GM12874 (cell line): ENCODE data around the gene FZD4.

ENCODE experiments used
- TF ChIP-seq, protein P1 (sequence below): IDR thresholded peaks from 2 replicates; pipeline ENCODE4 v1.5.1; 2011; ENCODE audit warnings: low read depth, mild to moderate bottlenecking, control low read depth, low read length, moderate library complexity; ENCODE audit not compliant: insufficient read depth

The FZD4 gene

DNA sequence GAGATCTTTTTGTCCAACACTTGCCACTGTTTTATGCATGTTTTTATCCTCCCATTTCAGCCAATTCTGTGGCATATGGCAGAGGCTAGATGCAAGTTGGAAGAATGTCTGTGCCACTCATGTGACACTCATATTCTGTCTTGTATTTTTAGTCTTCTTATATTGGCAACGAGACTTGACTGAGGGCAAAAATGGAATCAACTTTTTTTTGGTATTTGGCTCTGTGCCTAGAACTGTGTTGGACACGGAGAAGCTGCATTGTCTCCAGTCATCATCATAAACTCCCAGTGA, 1.7 kb upstream of the FZD4 start:
- TF ChIP-seq, protein P1, sequence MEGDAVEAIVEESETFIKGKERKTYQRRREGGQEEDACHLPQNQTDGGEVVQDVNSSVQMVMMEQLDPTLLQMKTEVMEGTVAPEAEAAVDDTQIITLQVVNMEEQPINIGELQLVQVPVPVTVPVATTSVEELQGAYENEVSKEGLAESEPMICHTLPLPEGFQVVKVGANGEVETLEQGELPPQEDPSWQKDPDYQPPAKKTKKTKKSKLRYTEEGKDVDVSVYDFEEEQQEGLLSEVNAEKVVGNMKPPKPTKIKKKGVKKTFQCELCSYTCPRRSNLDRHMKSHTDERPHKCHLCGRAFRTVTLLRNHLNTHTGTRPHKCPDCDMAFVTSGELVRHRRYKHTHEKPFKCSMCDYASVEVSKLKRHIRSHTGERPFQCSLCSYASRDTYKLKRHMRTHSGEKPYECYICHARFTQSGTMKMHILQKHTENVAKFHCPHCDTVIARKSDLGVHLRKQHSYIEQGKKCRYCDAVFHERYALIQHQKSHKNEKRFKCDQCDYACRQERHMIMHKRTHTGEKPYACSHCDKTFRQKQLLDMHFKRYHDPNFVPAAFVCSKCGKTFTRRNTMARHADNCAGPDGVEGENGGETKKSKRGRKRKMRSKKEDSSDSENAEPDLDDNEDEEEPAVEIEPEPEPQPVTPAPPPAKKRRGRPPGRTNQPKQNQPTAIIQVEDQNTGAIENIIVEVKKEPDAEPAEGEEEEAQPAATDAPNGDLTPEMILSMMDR = no peak

DNA sequence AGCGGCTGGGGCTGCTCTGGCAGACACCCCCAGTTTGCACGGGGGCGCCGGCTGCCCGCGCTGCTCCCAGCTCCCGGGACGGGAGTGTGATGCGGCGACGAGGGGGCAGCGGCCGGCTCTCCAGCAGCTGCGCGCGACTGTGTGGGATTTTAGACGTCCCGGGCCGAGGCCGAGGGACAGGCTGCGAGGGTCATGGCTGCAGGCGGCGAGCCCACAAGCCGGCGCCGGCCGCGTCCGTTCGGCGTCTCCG, 159 bp downstream of the FZD4 start:
- TF ChIP-seq, protein P1 = no peak

DNA sequence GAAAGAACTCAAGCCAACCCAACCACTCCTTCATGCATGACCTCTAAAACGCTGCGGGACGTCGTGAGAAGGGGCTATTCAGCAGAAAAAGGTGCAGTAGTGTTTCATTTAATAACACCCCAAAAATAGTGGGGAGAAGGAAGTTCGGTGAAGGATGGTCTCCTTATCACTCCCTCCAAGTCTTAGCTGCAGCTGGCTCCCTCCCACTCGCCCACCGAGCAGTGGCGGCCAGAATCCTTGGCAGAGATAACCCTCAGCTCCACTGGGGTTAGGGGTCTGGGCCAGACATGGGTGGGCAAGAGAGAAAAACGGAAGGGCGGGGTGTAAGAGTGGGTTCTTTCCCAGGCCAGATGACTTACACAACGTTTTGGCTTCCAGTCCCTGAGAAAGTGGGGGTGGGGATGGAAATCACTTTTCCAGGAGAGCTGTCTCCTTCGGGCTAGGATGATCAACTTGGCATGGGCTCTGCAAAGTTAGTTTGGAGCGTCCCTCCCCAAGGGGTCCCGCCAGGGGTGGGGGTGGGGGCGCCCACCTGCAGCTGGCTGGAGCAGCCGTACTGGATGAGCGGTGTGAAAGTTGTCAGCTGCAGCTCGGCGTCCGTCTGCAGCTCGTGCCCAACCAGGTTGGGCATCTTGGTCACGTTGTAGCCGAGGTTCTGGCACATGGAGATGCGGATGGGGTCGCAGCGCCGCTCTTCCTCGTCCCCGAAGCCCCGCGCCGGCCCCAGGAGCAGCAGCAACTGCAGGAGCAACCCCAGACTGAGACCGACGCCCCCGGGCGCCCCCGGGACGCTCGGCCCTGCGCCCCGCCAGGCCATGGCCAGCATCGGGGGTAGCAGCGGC, 705 bp downstream of the FZD4 start:
- TF ChIP-seq, protein P1 = no peak

DNA sequence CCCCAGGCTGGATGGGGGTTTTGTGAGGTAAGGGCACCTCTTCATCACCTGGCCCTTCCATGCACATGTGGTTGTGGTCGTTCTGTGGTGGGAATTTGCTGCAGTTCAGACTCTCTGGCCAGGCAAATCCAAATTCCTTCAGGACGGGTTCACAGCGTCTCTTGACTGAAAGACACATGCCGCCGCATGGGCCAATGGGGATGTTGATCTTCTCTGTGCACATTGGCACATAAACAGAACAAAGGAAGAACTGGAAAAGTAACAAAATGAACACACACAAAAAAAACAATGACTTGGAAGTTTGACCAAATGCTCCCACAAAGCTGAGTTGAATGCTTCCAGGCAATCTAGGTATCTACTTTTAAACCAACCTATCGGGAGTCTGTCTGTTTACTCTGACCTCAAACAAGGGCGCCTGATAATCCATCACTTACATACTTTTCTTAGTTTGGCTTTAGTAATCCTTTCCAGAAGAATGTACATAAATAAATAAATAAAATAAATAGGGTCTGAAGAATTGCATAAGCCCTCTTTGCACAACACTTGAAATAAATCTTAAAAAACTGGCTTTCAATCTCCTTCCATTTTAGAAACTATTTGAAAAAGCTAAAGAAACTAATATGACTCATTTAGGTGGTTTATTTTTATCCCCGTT, 2.8 kb downstream of the FZD4 start:
- TF ChIP-seq, protein P1 = no peak

DNA sequence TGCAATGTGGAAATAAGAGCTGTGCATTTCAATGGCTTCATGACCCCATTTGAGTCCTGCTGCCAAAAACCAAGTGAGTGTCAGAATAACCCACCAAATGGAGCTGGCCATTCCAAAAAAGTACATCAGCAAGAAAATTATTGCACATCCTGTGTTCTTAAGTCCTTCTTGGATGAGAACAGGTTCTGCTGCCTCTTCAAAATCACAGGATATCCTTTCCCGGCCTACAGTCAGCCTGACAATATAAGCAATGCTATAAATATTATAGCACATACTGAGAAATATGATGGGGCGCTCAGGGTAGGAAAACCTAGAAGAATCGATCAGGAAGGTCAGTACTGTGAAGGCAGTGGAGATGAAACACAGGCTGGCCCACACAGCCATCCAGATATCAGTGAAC, 3.5 kb downstream of the FZD4 start:
- TF ChIP-seq, protein P1 = no peak

DNA sequence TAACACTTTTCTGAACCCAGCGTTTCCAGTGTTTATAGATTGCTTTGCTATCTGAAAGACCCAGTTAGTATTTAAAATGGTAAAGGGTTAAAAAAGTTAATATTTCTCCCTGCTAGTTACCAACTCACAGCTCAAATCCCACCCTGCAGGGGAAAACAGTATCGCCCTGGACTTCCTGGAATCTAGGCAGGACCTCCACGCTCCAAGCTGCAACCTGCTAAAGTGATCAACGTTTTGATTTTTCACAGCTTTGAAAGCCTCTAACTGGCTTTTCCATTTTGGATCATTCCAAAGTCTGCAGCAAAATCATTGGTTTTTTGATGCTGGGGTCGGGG, 4.6 kb downstream of the FZD4 start:
- TF ChIP-seq, protein P1 = no peak

DNA sequence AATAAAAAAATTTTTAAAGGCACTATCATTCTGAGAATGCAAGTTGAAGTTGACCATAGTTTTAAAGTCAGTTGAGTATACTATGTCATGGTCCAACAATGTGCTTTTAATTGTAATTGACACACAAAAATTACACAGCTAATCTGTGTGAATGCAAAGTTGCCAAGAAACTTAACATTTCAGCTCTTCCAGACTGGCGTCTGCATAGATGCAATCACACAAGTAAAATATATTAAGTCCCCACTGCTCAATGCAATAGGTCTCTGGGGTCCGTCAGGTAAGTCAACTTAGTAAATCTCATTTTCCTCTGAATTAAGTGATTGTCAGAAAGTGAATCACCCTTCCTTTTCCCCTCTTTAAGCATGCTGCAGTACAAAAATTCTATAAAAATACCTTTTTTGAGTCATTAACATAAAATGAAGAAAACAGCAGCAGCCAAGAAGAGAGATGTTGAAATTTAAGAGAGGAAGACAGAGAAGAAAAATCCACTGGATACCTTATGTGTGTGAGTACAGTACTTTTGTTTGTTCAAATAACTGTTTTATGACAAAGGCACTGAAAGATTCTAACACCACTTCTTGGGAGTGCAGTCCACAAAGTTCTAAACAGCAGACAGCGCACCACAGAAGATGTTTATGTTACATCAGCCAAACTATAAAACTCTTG, 5.1 kb downstream of the FZD4 start:
- TF ChIP-seq, protein P1 = no peak
